Suppressor macrophage treated with lipopolysaccharide for 4 hours (primary cell): ENCODE measurements around the gene RBM20.

Source experiments
- DNase-seq: peaks from one replicate; pipeline ENCODE4 v3.0.0-alpha.2; 2020

The RBM20 gene

GRCh38 chr10:110881247-110881646 is 237.1 kb downstream of the RBM20 start:
- DNase-seq: no peak

- DNase-seq: no peak
These were observed 237.8 kb downstream of the RBM20 start for GRCh38 chr10:110881905-110882304.

GRCh38 chr10:110883924-110884323 is 239.8 kb downstream of the RBM20 start:
- no peak for DNase-seq

- DNase-seq: no peak
These were observed 242.0 kb downstream of the RBM20 start for GRCh38 chr10:110885932-110886674.

GRCh38 chr10:110887560-110887959 is 243.4 kb downstream of the RBM20 start:
- no peak for DNase-seq
